GM13977 (cell line): ENCODE results near the gene SSX2IP.
"Not testable (repeated sequence)": the region's sequence is repeated elsewhere in the genome, so short reads cannot be mapped to it uniquely, and the experiment has no call there.

Experiments
- DNase-seq: peaks from one replicate; pipeline ENCODE4 v3.0.0; 2012; ENCODE audit warnings: low spot score
- CTCF ChIP-seq: IDR thresholded peaks from 2 replicates; pipeline ENCODE4 v1.5.1; 2012; ENCODE audit warnings: mild to moderate bottlenecking, control low read depth; ENCODE audit not compliant: insufficient read depth; ENCODE audit errors: extremely low read depth, missing control alignments
- in situ Hi-C: fragments of 300-500 bp; cut with MboI; formaldehyde crosslinking; loops from one replicate; pipeline ENCODE4 v1.12.0; 2022; ENCODE audit warnings: low sequenced_read_pairs, low pct_unique_long_range_greater_than_20kb, mixed read lengths, inconsistent platforms; ENCODE audit not compliant: unreplicated experiment

The SSX2IP gene

GRCh38 chr1:84643183-84643582 lies 47.1 kb downstream of the SSX2IP start:
- DNase-seq = no peak
- in situ Hi-C loops = no loop called here
- TF ChIP-seq CTCF = no peak

- in situ Hi-C loops = no loop called here
- TF ChIP-seq CTCF = no peak
Measured at GRCh38 chr1:84642774-84643173, 47.5 kb downstream of the SSX2IP start.

GRCh38 chr1:84639731-84640130 lies 50.5 kb downstream of the SSX2IP start:
- in situ Hi-C loops = not testable (repeated sequence)

More at GRCh38 chr1:84642774-84643173, 47.5 kb downstream of the SSX2IP start:
- no peak for DNase-seq

GRCh38 chr1:84635429-84635828 lies 54.8 kb downstream of the SSX2IP start:
- in situ Hi-C loops = no loop called here

More at GRCh38 chr1:84639731-84640130, 50.5 kb downstream of the SSX2IP start:
- DNase-seq = not testable (repeated sequence)

GRCh38 chr1:84634536-84635205 lies 55.6 kb downstream of the SSX2IP start:
- in situ Hi-C loops = no loop called here
- no peak for TF ChIP-seq CTCF
- DNase-seq = no peak

More at GRCh38 chr1:84635429-84635828, 54.8 kb downstream of the SSX2IP start:
- DNase-seq = no peak
- no peak for TF ChIP-seq CTCF

- no peak for TF ChIP-seq CTCF
- no peak for DNase-seq
- in situ Hi-C loops = no loop called here
Measured at GRCh38 chr1:84632673-84633434, 57.4 kb downstream of the SSX2IP start.

- no peak for TF ChIP-seq CTCF
- DNase-seq = no peak
- in situ Hi-C loops = no loop called here
Measured at GRCh38 chr1:84632137-84632536, 58.1 kb downstream of the SSX2IP start.
